SK-N-SH (cell line): ENCODE results near the gene DCBLD1.

Experiments
- CTCF ChIP-seq: fragments of 200-600 bp; sonication (generic); IDR thresholded peaks from 2 replicates; pipeline ENCODE4 v1.6.1; 2017; ENCODE audit warnings: antibody characterized with exemption, mild to moderate bottlenecking, moderate library complexity
- GABPA ChIP-seq: IDR thresholded peaks from 2 replicates; pipeline ENCODE4 v1.4.0; 2012; ENCODE audit warnings: low read depth, mild to moderate bottlenecking
- GATA2 ChIP-seq: sonication (generic); formaldehyde crosslinking; IDR thresholded peaks from 2 replicates; pipeline ENCODE4 v1.5.0; 2020; ENCODE audit warnings: mild to moderate bottlenecking, missing genetic modification reagents
- POLR2AphosphoS5 ChIP-seq: IDR thresholded peaks from 2 replicates; pipeline ENCODE4 v1.6.1; 2012; ENCODE audit warnings: low read depth, low read length
- USF1 ChIP-seq: IDR thresholded peaks from 2 replicates; pipeline ENCODE4 v1.4.0; 2012; ENCODE audit warnings: low read depth, borderline replicate concordance
- USF2 ChIP-seq: fragments of 150-350 bp; IDR thresholded peaks from 2 replicates; pipeline ENCODE4 v1.6.1; 2017; ENCODE audit warnings: antibody characterized with exemption, low read length, low read depth, borderline replicate concordance
- TF ChIP-seq, protein P1 (sequence below): IDR thresholded peaks from 2 replicates; pipeline ENCODE4 v1.4.0; 2012; ENCODE audit warnings: low read depth, borderline replicate concordance
- TF ChIP-seq, protein P2 (sequence below): IDR thresholded peaks from 2 replicates; pipeline ENCODE4 v1.4.0; 2012; ENCODE audit warnings: low read depth

GRCh38 chr6:117509021-117509420 is 26.5 kb downstream of the DCBLD1 start:
- TF ChIP-seq CTCF (no peak), POLR2AphosphoS5 (no peak), GABPA (no peak), USF2 (no peak), USF1 (no peak), GATA2 (CRISPR knock-in tag) (no peak)
- TF ChIP-seq, protein P1, sequence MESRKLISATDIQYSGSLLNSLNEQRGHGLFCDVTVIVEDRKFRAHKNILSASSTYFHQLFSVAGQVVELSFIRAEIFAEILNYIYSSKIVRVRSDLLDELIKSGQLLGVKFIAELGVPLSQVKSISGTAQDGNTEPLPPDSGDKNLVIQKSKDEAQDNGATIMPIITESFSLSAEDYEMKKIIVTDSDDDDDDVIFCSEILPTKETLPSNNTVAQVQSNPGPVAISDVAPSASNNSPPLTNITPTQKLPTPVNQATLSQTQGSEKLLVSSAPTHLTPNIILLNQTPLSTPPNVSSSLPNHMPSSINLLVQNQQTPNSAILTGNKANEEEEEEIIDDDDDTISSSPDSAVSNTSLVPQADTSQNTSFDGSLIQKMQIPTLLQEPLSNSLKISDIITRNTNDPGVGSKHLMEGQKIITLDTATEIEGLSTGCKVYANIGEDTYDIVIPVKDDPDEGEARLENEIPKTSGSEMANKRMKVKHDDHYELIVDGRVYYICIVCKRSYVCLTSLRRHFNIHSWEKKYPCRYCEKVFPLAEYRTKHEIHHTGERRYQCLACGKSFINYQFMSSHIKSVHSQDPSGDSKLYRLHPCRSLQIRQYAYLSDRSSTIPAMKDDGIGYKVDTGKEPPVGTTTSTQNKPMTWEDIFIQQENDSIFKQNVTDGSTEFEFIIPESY: no peak
- TF ChIP-seq, protein P2, sequence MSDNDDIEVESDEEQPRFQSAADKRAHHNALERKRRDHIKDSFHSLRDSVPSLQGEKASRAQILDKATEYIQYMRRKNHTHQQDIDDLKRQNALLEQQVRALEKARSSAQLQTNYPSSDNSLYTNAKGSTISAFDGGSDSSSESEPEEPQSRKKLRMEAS: no peak
